SH-SY5Y (cell line): ENCODE measurements around the gene MAT2A.

Experiments used
- GATA2 ChIP-seq: IDR thresholded peaks from 2 replicates; pipeline ENCODE4 v1.6.1; 2011; ENCODE audit warnings: mild to moderate bottlenecking, low read depth, low read length
- GATA3 ChIP-seq: IDR thresholded peaks from 2 replicates; pipeline ENCODE4 v1.6.1; 2011; ENCODE audit warnings: low read depth, mild to moderate bottlenecking, low read length, moderate library complexity

DNA sequence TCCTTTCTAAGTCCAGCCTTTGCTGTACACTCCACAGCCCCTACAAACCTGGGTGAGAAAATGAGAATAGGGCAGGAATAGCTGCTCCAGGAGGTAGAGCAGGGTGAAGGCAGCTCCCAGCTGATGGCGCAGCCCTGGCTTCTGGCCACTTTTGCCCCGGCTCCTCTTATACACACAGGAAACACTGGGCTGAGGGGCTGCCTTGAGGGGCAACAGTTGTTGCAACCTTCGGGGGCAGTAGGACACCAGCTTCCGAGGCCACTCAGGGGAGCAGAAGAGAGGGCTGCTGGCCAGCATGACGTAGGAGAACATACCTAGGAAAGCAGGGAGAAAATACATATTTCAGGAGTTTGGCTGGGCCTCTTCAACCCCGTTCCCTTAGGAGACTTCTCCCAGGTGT lies 14.2 kb downstream of the MAT2A start:
- no peak for TF ChIP-seq GATA2
- no peak for TF ChIP-seq GATA3
